Endodermal cell (in vitro differentiated cells): ENCODE data around the gene FRRS1. TPM values are rescaled to one million over a fixed set of nuclear protein-coding genes. Genes with fewer than 3 reads are reported as not detected.
A peak's percentile ranks its signal among the peaks of the same experiment; 100 is the strongest.

Experiments
- DNase-seq: peaks from one replicate; pipeline ENCODE4 v3.0.0-alpha.2; 2017
- H3K27ac ChIP-seq: 2 replicates; pipeline ENCODE4 v1.5.1; 2013; ENCODE audit warnings: mild to moderate bottlenecking, low read depth, low read length, moderate library complexity
- H3K27me3 ChIP-seq: 2 replicates; pipeline ENCODE4 v1.6.1; 2013; ENCODE audit warnings: mild to moderate bottlenecking, low read length, moderate library complexity; ENCODE audit not compliant: insufficient read depth, control insufficient read depth, poor library complexity, severe bottlenecking
- H3K36me3 ChIP-seq: 2 replicates; pipeline ENCODE4 v1.7.0; 2013; ENCODE audit warnings: mild to moderate bottlenecking, low read length, moderate library complexity; ENCODE audit not compliant: control insufficient read depth, insufficient read depth
- H3K4me1 ChIP-seq: one replicate; pipeline ENCODE4 v1.7.0; 2013; ENCODE audit warnings: low read length; ENCODE audit not compliant: control insufficient read depth, insufficient read depth
- H3K4me3 ChIP-seq: 2 replicates; pipeline ENCODE4 v1.5.1; 2013; ENCODE audit warnings: mild to moderate bottlenecking, low read length, moderate library complexity
- H3K9ac ChIP-seq: 2 replicates; pipeline ENCODE4 v1.6.1; 2013; ENCODE audit warnings: mild to moderate bottlenecking, low read length, moderate library complexity; ENCODE audit not compliant: poor library complexity, severe bottlenecking; ENCODE audit errors: extremely low read depth
- H3K9me3 ChIP-seq: 2 replicates; pipeline ENCODE4 v1.6.1; 2013; ENCODE audit warnings: mild to moderate bottlenecking, low read length, moderate library complexity; ENCODE audit not compliant: control insufficient read depth
- H3K27ac Mint-ChIP-seq: 2 replicates; pipeline ENCODE4 v1.8.0; 2020; ENCODE audit warnings: mixed read lengths
- H3K27me3 Mint-ChIP-seq: 2 replicates; pipeline ENCODE4 v1.8.0; 2021; ENCODE audit warnings: mild to moderate bottlenecking, mixed read lengths; ENCODE audit not compliant: insufficient read depth
- H3K36me3 Mint-ChIP-seq: 2 replicates; pipeline ENCODE4 v1.8.0; 2020; ENCODE audit warnings: low read depth, mixed read lengths
- H3K4me1 Mint-ChIP-seq: 2 replicates; pipeline ENCODE4 v1.8.0; 2020; ENCODE audit warnings: mixed read lengths
- H3K4me3 Mint-ChIP-seq: 2 replicates; pipeline ENCODE4 v1.8.0; 2020; ENCODE audit warnings: mild to moderate bottlenecking, moderate library complexity, mixed read lengths
- H3K9me3 Mint-ChIP-seq: 2 replicates; pipeline ENCODE4 v1.8.0; 2020; ENCODE audit warnings: mild to moderate bottlenecking, mixed read lengths
- WGBS, 2 experiments: methylation state at CpG; one replicate each; pipeline versions ENCODE4 v1.1.5 to v1.1.7; 2013; ENCODE audit warnings: missing lambda C conversion rate in 2 of 2, mixed read lengths in 1 of 2; ENCODE audit not compliant: insufficient coverage in 1 of 2, insufficient read length in 1 of 2; 5-methylcytosine and 5-hydroxymethylcytosine counted together
- total RNA-seq, 2 donors: library from RNA; stranded (reverse); fragmentation: NEBNext Ultra II Directional in 1 of 2; extraction: Animal tissue kit (Norgen Biotek cat#: 25700) in 1 of 2; gene quantifications; 2 replicates in 1 of 2; 3 replicates in 1 of 2; pipeline ENCODE4 v1.2.1, GENCODE V29; 2021
- TF ChIP-seq, protein P1 (sequence below): fragments of 200-600 bp; sonication (generic); conservative IDR thresholded peaks from 2 replicates; pipeline ENCODE4 v1.5.0; 2021; ENCODE audit warnings: antibody characterized with exemption, mild to moderate bottlenecking

FRRS1 gene
- total RNA-seq, 2 donors from 2014 or later = 9.9 to 24.4 TPM

DNA sequence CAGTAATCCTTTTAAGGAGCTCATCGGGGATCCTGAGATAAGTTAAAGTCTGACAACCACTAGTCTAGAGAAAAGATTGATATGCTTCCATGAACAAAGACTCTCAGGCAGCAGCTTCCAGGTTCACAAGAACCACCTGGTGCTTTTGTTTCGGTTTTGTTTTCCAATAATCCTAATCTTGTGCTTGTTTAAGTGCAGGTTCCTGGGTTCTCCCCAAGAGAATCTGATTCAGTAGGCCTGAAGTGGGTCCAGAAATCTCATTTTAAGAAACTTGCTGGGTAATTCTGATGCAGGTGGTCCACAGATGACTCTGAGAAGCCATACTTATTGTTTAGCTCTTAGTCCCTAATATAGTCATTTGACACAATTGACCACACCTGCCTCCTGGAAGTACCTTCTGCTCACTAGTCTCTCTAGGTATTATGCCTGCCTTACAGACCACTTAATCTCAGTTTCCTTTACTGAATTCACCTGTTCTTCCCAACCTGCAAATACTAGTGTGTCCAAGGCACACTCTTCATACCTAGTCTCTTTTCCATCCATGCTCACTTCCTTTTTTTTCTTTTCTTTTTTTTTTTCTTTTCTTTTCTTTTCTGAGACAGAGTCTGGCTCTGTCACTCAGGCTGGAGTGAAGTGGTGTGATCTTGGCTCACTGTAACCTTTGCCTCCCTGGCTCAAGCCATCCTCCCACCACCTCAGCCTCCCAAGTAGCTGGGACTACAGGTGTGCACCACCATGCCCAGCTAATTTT lies 20.5 kb upstream of the FRRS1 start:
- peak overlapping the region; percentile 33 for H3K9ac ChIP-seq
- peak overlapping the region; percentile 47 for H3K27ac ChIP-seq
- Mint-ChIP-seq H3K9me3 (peaks cover 2% of the 10 kb centered on the region), H3K36me3 (no peaks in the 10 kb centered on the region), H3K27me3 (no peaks in the 10 kb centered on the region), H3K4me1 (peaks cover 29% of the 10 kb centered on the region), H3K4me3 (no peak overlapping the region), H3K27ac (peak overlapping the region; percentile 10)
- H3K36me3 ChIP-seq = no peaks in the 10 kb centered on the region
- no peaks in the 10 kb centered on the region for H3K27me3 ChIP-seq
- TF ChIP-seq, protein P1, sequence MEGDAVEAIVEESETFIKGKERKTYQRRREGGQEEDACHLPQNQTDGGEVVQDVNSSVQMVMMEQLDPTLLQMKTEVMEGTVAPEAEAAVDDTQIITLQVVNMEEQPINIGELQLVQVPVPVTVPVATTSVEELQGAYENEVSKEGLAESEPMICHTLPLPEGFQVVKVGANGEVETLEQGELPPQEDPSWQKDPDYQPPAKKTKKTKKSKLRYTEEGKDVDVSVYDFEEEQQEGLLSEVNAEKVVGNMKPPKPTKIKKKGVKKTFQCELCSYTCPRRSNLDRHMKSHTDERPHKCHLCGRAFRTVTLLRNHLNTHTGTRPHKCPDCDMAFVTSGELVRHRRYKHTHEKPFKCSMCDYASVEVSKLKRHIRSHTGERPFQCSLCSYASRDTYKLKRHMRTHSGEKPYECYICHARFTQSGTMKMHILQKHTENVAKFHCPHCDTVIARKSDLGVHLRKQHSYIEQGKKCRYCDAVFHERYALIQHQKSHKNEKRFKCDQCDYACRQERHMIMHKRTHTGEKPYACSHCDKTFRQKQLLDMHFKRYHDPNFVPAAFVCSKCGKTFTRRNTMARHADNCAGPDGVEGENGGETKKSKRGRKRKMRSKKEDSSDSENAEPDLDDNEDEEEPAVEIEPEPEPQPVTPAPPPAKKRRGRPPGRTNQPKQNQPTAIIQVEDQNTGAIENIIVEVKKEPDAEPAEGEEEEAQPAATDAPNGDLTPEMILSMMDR = no peak
- H3K9me3 ChIP-seq = peaks cover 7% of the 10 kb centered on the region
- H3K4me3 ChIP-seq = no peak overlapping the region
- no peak for DNase-seq
- 42 to 73% methylated on average over 2 of the region's 2 CpGs for WGBS, 2 experiments
- H3K4me1 ChIP-seq = peaks cover 13% of the 10 kb centered on the region

DNA sequence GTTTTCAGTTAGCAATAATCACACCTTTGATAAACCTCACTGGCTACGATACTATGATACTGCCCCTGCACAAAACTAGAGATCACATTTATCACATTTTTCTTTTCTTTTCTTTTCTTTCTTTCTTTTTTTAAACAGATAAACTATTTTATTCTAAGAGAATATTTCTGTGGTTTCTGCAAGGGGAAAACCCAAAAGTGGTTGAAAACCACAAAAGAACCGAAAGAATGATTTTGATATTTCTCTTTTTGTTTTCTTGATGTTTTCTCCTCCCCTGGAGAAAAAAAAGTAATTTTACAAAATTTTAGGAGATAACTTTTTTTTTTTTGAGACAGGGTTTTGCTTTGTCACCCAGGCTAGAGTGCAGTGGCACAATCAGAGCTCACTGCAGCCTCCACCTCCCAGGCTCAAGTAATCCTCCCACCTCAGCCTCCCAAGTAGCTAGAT lies 18.4 kb upstream of the FRRS1 start:
- Histone ChIP-seq H3K9ac (peak overlapping the region; percentile 50), H3K27me3 (no peaks in the 10 kb centered on the region), H3K9me3 (peaks cover 7% of the 10 kb centered on the region), H3K36me3 (no peaks in the 10 kb centered on the region), H3K4me3 (no peak overlapping the region), H3K27ac (no peak overlapping the region), H3K4me1 (peaks cover 9% of the 10 kb centered on the region)
- peaks cover 22% of the 10 kb centered on the region for H3K4me1 Mint-ChIP-seq
- H3K36me3 Mint-ChIP-seq = no peaks in the 10 kb centered on the region
- H3K9me3 Mint-ChIP-seq = peaks cover 2% of the 10 kb centered on the region
- TF ChIP-seq, protein P1 = no peak
- no peak overlapping the region for H3K4me3 Mint-ChIP-seq
- WGBS, 2 experiments = 89% methylated on average over 2 of the region's 2 CpGs; no CpG with 5 or more reads in 1 of the 2 experiments
- no peak for DNase-seq
- H3K27ac Mint-ChIP-seq = peak overlapping the region; percentile 83
- no peaks in the 10 kb centered on the region for H3K27me3 Mint-ChIP-seq

DNA sequence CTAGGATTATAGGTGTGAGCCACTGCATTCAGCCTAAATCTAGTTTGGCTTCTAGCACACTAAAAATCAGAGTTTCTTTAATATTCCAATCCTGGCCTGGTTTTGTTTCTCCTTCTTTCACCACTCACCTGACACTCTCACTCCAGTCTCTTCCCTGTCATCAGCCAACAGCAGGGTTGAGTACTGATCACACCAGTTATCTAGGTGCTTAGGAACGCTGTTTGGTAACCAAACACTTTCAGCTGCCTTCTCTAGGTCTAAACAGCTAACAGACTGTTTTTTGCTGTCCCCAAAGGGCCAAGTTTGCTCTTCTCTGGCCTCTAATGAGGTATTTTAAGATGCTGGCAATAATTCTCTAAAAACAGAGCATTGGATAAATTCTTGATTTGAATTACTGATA lies 17.7 kb upstream of the FRRS1 start:
- TF ChIP-seq, protein P1 = no peak
- H3K9me3 Mint-ChIP-seq = peaks cover 2% of the 10 kb centered on the region
- peak overlapping the region; percentile 83 for H3K27ac Mint-ChIP-seq
- Histone ChIP-seq H3K4me1 (peaks cover 13% of the 10 kb centered on the region), H3K36me3 (no peaks in the 10 kb centered on the region), H3K27ac (peak overlapping the region; percentile 52), H3K4me3 (no peak overlapping the region), H3K9me3 (peaks cover 7% of the 10 kb centered on the region), H3K9ac (peak overlapping the region; percentile 50), H3K27me3 (no peaks in the 10 kb centered on the region)
- no peak for DNase-seq
- H3K36me3 Mint-ChIP-seq = no peaks in the 10 kb centered on the region
- 54 to 88% methylated on average over 1 of the region's 1 CpG for WGBS, 2 experiments
- no peaks in the 10 kb centered on the region for H3K27me3 Mint-ChIP-seq
- peaks cover 23% of the 10 kb centered on the region for H3K4me1 Mint-ChIP-seq
- H3K4me3 Mint-ChIP-seq = no peak overlapping the region
